Activated naive CD4-positive, alpha-beta T cell treated with anti-CD3 and anti-CD28 coated beads for 36 hours (primary cell): Measurements from ENCODE around the gene RBFA. TPM values are rescaled to one million over a fixed set of nuclear protein-coding genes. Genes with fewer than 3 reads are reported as not detected.
A peak's percentile ranks its signal among the peaks of the same experiment; 100 is the strongest.
"Not testable (repeated sequence)": the region's sequence is repeated elsewhere in the genome, so short reads cannot be mapped to it uniquely, and the experiment has no call there.

Experiments used
- CTCF ChIA-PET: fragments of 350-600 bp; sonication (Branson Sonifier 250); formaldehyde crosslinking; loops from one replicate; lab custom pipeline; 2021; ENCODE audit warnings: antibody characterized with exemption; lab: Charles Lee
- DNase-seq: peaks from one replicate; pipeline ENCODE4 v3.0.0-alpha.2; 2020
- H3K27ac Mint-ChIP-seq: one replicate; pipeline ENCODE4 v1.8.0; 2021; ENCODE audit warnings: mild to moderate bottlenecking, mixed read lengths
- H3K27me3 Mint-ChIP-seq: one replicate; pipeline ENCODE4 v1.8.0; 2021; ENCODE audit warnings: low read depth, mixed read lengths
- H3K36me3 Mint-ChIP-seq: one replicate; pipeline ENCODE4 v1.8.0; 2021; ENCODE audit warnings: low read depth, mixed read lengths
- H3K4me1 Mint-ChIP-seq: one replicate; pipeline ENCODE4 v1.8.0; 2021; ENCODE audit warnings: low read depth, mixed read lengths
- H3K4me3 Mint-ChIP-seq: one replicate; pipeline ENCODE4 v1.8.0; 2021; ENCODE audit warnings: mild to moderate bottlenecking, moderate library complexity, mixed read lengths
- H3K9me3 Mint-ChIP-seq: one replicate; pipeline ENCODE4 v1.8.0; 2021; ENCODE audit warnings: mixed read lengths
- intact Hi-C: fragments of 100-400 bp; cut with micrococcal nuclease; formaldehyde crosslinking; loops from one replicate; pipeline ENCODE4 v1.15.1; 2023
- total RNA-seq, 2 experiments: library from RNA; stranded (reverse); gene quantifications; one replicate each; pipeline ENCODE4 v1.2.3, GENCODE V29; 2021

The RBFA gene
- total RNA-seq, 2 experiments from 2014 or later = 35.7 to 36.0 TPM

DNA sequence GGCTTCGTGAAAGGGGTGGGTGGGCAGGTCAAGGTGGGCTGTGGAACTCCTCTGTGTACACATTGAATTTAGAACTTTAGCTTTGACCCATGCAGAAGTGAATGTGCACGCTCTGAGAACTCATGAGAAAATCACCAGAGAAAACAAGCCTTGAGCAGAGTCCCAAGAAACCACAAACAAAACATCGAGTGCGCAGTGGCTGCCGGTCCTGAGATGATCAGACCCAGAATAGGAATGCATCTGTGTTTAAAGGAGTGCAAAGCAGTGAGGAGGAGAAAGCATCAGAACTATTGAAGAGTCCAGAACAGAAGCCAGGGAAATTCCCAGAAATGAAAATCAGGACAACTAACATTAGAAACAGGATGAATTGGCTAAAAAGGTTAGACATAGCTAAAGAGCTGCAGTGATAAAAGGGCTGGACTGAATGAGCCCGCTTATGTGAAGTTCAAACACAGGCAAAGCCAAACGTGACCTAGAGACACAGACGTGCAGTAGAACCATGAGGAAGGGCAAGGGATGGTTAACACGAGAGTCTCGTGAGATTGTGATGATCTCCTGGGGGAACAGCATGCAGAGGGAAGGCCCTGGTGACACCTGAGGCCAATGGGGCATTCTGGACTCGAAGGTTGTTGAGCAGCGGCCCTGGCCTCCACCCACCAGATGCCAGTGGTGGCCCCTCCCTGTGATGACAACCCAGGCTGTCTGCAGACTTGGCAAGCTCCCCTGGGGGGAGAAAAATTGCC is 29.5 kb upstream of the RBFA start:
- peaks cover 18% of the 10 kb centered on the region for H3K9me3 Mint-ChIP-seq
- H3K27me3 Mint-ChIP-seq = no peaks in the 10 kb centered on the region
- H3K27ac Mint-ChIP-seq = no peak overlapping the region
- H3K36me3 Mint-ChIP-seq = peaks cover 10% of the 10 kb centered on the region
- no peak for DNase-seq
- CTCF ChIA-PET = interaction anchor here (0.6 kb wide), 1 partner anchor 24 kb away, joined by 3 read pairs; no protein-coding TSS in a partner anchor
- no peaks in the 10 kb centered on the region for H3K4me1 Mint-ChIP-seq
- intact Hi-C loops = no loop called here
- no peak overlapping the region for H3K4me3 Mint-ChIP-seq

GRCh38 chr18:80006724-80007123 is 27.5 kb upstream of the RBFA start:
- H3K27me3 Mint-ChIP-seq = no peaks in the 10 kb centered on the region
- intact Hi-C loops = no loop called here
- H3K27ac Mint-ChIP-seq = no peak overlapping the region
- no peak for DNase-seq
- CTCF ChIA-PET = no interaction called here
- H3K4me1 Mint-ChIP-seq = no peaks in the 10 kb centered on the region
- no peak overlapping the region for H3K4me3 Mint-ChIP-seq
- peaks cover 9% of the 10 kb centered on the region for H3K36me3 Mint-ChIP-seq
- H3K9me3 Mint-ChIP-seq = peaks cover 14% of the 10 kb centered on the region

DNA sequence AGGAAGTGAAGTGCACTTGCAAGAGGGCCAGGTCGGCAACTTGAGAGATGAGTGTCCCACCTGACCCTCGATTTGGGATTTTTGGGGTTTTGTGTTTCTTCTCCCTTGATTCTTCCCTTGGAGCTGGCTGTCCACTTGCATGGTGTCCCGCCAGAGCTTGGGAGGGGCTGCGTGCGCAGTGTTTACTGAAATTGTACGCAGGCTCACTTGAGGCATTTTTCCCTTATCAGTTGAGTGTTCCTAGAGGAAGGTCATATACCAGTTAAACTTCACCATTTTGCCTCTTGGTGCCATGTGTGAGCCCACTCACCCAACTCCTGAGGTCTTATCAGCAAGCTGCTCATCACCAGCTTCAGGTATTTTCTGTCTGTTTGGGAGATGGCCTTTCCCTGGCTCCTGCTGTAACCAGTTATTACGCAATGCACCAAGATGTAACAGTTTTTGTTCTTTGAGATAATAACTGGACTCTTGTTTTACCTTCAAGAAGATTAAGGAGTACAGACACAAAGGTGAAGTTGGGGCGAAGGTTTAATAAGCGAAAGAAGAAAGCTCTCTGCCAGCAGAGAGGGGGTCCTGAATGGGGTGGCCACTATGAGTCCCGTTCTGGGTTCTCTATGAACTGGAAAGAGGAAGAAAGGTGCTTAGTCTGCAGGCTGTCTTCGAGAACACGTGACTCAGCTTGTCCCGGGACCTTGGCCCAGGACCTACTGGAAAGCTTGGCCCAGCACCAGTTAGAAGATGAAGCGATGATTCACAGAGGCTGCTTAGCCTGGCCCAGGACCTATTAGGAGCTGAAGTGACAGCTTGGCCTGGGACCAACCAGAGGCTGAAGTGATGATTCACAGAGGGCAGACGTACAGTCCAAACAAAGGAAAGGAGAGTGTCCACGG is 24.3 kb upstream of the RBFA start:
- intact Hi-C loops = no loop called here
- no peak for DNase-seq
- CTCF ChIA-PET = no interaction called here
- Mint-ChIP-seq H3K27ac (no peak overlapping the region), H3K27me3 (no peaks in the 10 kb centered on the region), H3K36me3 (peaks cover 8% of the 10 kb centered on the region), H3K4me1 (no peaks in the 10 kb centered on the region), H3K4me3 (no peak overlapping the region), H3K9me3 (peaks cover 21% of the 10 kb centered on the region)

DNA sequence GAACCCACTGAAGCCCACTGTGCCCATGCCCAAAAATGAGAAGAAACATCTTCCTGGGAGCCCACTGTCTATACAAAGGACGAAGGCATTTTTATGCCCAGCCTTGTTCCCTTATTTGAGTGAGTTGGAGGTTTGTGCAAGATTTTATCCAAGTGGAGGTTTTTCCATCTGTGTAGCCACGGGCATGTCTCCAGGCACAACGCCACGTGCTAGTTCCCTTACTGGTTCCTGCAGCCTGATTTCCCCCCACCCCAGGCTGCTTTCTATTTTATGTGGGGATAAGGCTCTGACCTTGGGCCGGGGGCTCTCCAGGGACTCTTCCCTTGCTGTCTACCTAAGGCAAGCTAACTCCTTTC is 23.7 kb upstream of the RBFA start:
- CTCF ChIA-PET = no interaction called here
- H3K36me3 Mint-ChIP-seq = peaks cover 8% of the 10 kb centered on the region
- no peak overlapping the region for H3K27ac Mint-ChIP-seq
- no peaks in the 10 kb centered on the region for H3K27me3 Mint-ChIP-seq
- H3K9me3 Mint-ChIP-seq = peaks cover 21% of the 10 kb centered on the region
- no peak overlapping the region for H3K4me3 Mint-ChIP-seq
- no peaks in the 10 kb centered on the region for H3K4me1 Mint-ChIP-seq
- intact Hi-C loops = no loop called here
- no peak for DNase-seq

DNA sequence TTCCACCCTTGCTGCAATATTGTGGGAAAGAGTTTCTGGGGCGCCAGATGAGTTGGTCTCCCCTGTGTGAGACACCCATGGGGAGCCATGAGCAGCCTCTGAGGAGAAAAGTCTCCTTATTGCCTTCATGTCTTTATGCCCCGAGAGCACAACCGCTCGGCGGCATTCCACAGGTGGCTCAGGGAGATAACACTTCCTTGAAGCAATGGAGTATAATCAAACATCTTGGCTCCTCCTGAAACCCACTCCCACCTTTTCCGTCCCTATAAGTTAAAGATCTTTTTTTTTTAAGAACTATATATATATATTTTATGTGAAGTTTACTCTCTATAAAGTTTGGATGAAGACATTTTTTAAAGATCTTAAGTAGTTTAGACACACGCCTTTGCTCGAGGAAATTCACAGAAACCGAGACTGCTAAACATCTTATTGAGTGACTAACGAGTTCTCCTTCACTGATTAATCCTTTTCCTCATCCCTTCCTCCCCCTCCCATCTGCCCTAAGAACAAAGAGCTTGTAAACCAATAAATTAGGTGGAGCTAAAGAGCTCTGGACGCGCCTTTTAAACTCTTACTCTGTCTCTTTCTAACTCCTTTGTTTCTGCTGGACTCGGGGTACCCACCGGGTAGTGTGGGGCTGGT is 22.6 kb upstream of the RBFA start:
- CTCF ChIA-PET, H3K27ac Mint-ChIP-seq, intact Hi-C loops, H3K27me3 Mint-ChIP-seq, H3K4me3 Mint-ChIP-seq, H3K4me1 Mint-ChIP-seq, DNase-seq, H3K36me3 Mint-ChIP-seq: not testable (repeated sequence)
- peaks cover 21% of the 10 kb centered on the region for H3K9me3 Mint-ChIP-seq

DNA sequence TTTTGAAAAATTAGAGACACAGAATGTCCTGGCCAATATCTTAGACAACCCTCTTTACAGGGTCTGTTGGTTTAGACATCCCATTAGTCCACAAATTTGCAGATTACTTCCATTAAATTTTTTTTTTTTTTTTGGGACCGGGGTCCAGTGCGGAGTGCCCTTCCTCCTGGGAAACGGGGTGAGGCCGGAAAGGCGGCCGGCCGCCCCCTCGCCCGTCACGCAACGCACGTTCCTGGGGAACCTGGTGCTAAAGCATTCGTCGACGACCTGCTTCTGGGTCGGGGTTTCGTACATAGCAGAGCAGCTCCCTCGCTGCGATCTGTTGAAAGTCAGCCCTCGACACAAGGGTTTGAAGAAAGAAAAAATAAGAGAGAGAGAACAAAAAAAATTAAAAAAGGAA is 21.5 kb upstream of the RBFA start:
- peaks cover 18% of the 10 kb centered on the region for H3K9me3 Mint-ChIP-seq
- intact Hi-C loops = no loop called here
- no peak overlapping the region for H3K27ac Mint-ChIP-seq
- H3K36me3 Mint-ChIP-seq = peaks cover 8% of the 10 kb centered on the region
- H3K4me1 Mint-ChIP-seq = no peaks in the 10 kb centered on the region
- no peak for DNase-seq
- CTCF ChIA-PET = interaction anchor here (0.6 kb wide), 1 partner anchor 157 kb away, joined by 3 read pairs; no protein-coding TSS in a partner anchor
- no peak overlapping the region for H3K4me3 Mint-ChIP-seq
- no peaks in the 10 kb centered on the region for H3K27me3 Mint-ChIP-seq

GRCh38 chr18:80022613-80023012 is 11.6 kb upstream of the RBFA start:
- intact Hi-C loops = no loop called here
- no peak for DNase-seq
- peaks cover 51% of the 10 kb centered on the region for H3K36me3 Mint-ChIP-seq
- no peak overlapping the region for H3K27ac Mint-ChIP-seq
- CTCF ChIA-PET = interaction anchor here (0.7 to 1.1 kb wide), 3 partner anchors 87 to 900 kb away, joined by 3 read pairs; partner anchors contain the start of gene ADNP2
- no peak overlapping the region for H3K4me3 Mint-ChIP-seq
- H3K4me1 Mint-ChIP-seq = no peaks in the 10 kb centered on the region
- no peaks in the 10 kb centered on the region for H3K27me3 Mint-ChIP-seq
- peaks cover 56% of the 10 kb centered on the region for H3K9me3 Mint-ChIP-seq

DNA sequence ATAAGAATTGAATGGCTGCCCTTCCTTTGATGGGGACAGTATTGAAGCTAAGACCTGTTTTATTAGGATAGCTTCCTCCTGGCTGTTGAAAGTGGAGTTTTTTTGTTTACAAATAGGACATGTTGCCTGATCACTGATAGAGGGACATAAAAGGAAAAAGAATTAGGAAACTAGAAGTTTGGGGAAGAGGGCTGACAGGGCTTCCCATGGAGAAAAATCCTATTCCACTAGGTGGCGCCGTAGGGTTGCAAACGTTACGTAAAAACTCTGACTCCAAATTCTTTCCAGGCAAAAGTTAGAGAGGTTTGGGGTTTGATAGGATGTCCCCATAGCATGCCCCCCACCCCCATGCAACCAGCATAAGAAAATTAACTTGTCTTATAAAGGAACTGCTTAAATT is 11.1 kb upstream of the RBFA start:
- peaks cover 53% of the 10 kb centered on the region for H3K9me3 Mint-ChIP-seq
- intact Hi-C loops = no loop called here
- H3K27me3 Mint-ChIP-seq = no peaks in the 10 kb centered on the region
- no peak overlapping the region for H3K4me3 Mint-ChIP-seq
- peaks cover 47% of the 10 kb centered on the region for H3K36me3 Mint-ChIP-seq
- H3K4me1 Mint-ChIP-seq = no peaks in the 10 kb centered on the region
- no peak overlapping the region for H3K27ac Mint-ChIP-seq
- CTCF ChIA-PET = interaction anchor here (0.7 to 1.1 kb wide), 3 partner anchors 86 to 900 kb away, joined by 3 read pairs; partner anchors contain the start of gene ADNP2
- DNase-seq = peak; percentile 30

- H3K27ac Mint-ChIP-seq = no peak overlapping the region
- no peak for DNase-seq
- peaks cover 43% of the 10 kb centered on the region for H3K9me3 Mint-ChIP-seq
- no peaks in the 10 kb centered on the region for H3K4me1 Mint-ChIP-seq
- H3K36me3 Mint-ChIP-seq = peaks cover 38% of the 10 kb centered on the region
- no peak overlapping the region for H3K4me3 Mint-ChIP-seq
- CTCF ChIA-PET = no interaction called here
- intact Hi-C loops = no loop called here
- H3K27me3 Mint-ChIP-seq = no peaks in the 10 kb centered on the region
Observed at GRCh38 chr18:80026363-80026762, 7.9 kb upstream of the RBFA start.

GRCh38 chr18:80027719-80028118 is 6.5 kb upstream of the RBFA start:
- CTCF ChIA-PET, H3K4me1 Mint-ChIP-seq, H3K27me3 Mint-ChIP-seq, intact Hi-C loops, H3K27ac Mint-ChIP-seq, DNase-seq, H3K4me3 Mint-ChIP-seq: not testable (repeated sequence)
- peaks cover 33% of the 10 kb centered on the region for H3K9me3 Mint-ChIP-seq
- H3K36me3 Mint-ChIP-seq = peaks cover 31% of the 10 kb centered on the region

DNA sequence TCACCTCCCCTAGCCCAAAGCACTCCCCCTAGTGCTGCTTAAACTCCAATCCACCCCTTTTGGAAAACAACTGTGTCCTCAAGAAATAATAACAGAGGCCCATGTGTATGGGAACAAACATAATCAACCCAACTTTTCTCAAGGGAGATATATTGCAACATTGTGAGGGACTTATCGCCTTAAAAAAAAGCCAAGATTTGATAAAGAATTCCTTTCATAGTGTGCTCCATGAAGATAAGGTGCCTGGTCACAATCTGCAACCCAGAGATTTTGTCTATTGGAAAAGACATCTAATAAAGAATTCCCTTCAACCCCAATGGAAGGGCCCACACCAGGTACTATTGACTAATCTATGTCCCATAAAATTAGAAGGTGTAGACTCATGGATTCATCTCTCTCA is 4.5 kb upstream of the RBFA start:
- Mint-ChIP-seq H3K9me3 (peaks cover 17% of the 10 kb centered on the region), H3K36me3 (peaks cover 18% of the 10 kb centered on the region), H3K4me1 (peaks cover 7% of the 10 kb centered on the region), H3K27ac (no peak overlapping the region), H3K4me3 (no peak overlapping the region), H3K27me3 (no peaks in the 10 kb centered on the region)
- intact Hi-C loops = no loop called here
- DNase-seq = no peak
- CTCF ChIA-PET = no interaction called here
